ENCODE results near the gene TCF7L1.
"Not testable (repeated sequence)": the region's sequence is repeated elsewhere in the genome, so short reads cannot be mapped to it uniquely, and the experiment has no call there.

TCF7L1 gene, protein sequence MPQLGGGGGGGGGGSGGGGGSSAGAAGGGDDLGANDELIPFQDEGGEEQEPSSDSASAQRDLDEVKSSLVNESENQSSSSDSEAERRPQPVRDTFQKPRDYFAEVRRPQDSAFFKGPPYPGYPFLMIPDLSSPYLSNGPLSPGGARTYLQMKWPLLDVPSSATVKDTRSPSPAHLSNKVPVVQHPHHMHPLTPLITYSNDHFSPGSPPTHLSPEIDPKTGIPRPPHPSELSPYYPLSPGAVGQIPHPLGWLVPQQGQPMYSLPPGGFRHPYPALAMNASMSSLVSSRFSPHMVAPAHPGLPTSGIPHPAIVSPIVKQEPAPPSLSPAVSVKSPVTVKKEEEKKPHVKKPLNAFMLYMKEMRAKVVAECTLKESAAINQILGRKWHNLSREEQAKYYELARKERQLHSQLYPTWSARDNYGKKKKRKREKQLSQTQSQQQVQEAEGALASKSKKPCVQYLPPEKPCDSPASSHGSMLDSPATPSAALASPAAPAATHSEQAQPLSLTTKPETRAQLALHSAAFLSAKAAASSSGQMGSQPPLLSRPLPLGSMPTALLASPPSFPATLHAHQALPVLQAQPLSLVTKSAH

DNA sequence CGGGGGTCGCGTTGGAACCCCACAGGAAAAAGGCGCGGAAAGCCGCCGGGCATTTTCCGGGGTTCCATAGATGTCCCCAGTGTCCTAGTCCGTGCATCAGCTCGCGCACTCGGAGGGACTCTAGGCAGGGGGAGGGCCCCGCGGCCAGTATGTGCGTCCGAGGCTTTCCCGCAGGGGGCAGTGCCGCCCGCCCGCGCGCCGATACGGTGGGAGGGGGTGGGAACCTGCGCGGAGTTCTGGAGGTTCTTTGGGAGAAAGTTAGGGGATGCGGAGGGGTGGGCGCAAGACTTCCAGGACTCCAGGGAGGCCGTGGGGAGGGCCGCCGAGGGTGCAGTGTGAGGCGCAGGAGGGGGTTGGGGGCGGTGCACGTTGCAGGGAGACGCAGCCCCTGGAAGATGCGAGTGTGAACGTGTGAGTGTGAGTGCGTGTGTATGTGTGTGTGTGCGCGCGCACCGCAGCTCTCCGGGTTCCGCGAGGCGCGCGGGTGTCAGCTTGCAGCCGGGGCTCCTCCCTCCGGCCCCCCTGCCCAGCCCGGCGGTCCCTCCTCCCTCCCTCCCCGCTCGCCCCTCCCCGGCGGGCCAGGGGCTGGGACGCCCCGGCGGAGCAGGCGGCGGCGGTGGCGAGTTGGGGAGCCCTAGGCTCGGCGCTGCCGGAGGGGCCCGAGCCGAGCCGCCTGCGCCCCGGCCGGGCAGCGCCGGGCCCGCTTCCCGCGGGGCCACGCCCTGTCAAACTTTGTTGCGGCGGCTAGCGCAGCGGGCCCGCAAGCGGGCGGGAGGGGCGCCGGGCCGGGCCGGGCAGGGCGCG is at the start of gene TCF7L1:
Gene TCF7L1 (plus strand): TSS at position 559 of the 804 bp plus-strand sequence. CDS start 293 bp downstream, outside the sequence.
- no peak for DNase-seq

DNA sequence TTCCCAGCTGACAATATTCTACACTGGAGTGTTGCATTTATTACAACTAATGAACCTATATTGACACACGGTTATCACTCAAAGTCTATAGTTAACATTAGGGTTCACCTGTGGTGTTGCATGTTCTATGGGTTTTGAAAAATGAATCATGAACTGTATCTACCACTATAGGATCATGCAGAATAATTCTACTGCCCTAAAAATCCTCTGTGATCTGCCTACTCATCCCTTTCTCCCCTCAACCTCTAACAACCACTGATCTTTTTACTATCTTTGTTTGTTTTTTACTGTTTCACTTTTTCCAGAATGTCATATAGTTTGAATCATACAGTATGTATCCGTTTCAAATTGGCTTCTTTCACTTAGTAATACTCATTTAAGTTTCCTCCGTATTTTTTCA is 47.6 kb upstream of the TCF7L1 start:
- DNase-seq = no peak

DNA sequence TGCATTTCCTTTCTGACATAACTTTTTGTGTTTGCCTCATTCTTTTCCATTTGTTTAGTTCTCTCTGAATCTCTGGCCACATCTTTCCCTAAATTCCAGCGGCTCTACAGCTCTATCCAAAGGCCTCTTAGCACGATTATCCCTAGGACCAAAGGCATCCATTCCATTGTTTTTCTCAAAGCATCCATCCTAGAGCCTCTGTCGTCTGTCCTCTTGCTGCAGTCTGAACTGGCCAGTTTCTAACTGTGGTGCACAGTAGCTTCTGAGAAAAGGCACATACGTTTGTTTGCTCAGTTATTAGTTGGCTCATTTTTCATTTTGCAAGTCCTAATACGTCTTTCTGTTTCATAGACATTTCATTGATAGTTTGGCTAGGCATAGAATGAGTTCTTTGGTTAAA is 45.7 kb upstream of the TCF7L1 start:
- DNase-seq = no peak

DNA sequence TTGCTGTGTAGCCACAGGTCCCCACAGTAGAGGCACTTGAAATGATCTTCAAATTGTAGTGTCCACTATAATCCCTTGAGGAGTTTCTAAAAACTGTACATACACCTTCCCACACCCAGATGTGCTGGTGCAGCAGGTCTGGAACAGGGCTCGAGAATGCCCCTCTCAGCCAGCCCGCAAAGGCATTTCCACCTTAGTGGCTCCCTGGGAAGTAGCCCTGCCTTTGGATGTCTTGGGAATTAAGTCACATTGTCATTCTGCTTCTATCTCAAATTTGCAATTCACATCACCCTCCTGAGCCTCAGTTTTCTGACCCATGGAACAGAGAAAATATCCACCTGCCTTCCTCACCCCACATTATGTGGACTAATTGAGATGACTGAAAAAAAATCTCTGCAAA is 44.3 kb upstream of the TCF7L1 start:
- no peak for DNase-seq

DNA sequence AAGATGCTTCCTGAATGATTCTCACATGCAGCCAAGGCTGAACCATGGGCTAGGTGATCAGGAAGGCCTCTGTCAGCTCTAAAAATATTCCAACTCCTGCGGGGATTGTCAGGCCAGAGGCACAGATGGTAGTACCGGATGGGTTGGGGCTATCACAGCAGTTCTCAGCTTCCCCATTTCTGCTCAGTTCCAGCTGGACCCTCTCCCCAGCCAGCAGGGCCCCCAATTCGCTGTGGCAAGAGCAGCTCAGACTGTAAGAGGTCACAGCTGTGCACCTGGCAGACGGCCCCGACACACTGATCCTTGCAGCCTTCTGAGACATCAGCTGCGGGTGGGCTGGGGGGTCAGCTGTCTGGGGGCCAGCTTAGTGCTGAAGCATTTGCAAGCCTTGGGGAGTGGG is 43.6 kb upstream of the TCF7L1 start:
- no peak for DNase-seq

DNA sequence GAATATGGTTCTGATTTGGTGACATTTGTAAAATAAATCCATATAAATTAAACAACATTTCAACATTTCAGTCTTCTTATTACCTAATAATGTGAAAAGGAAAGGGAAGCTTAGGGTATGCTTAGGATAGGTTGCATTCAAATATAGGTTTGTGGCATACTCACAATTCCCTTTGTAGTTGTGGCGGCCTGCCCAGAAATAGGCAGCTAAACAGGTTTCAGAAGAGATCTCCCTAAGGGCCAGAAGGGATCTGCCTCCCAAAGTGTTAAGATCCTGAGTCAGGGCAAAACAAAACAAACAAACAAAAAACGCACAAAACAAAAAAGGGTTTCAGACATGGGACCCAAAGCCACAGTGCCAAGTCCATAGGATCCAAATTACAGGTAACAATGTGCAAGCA is 41.4 kb upstream of the TCF7L1 start:
- no peak for DNase-seq

DNA sequence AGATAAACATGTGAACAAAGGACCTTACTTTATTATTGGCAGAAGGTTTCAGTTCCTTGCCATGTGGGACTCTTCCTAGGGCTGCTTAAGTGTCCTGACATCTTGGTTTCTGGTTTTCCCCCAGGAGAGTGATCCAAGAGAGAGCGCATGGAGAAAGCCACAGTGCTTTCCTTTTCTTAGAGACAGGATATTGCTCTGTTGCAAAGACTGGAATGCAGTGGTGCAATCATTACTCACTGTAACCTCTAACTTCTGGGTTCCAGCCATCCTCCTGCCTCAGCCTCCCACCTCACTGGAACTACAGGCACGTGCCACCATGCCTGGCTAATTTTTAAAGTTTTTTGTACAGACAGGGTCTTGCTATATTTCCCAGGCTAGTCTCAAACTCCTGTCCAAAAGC is 38.1 kb upstream of the TCF7L1 start:
- DNase-seq = no peak

DNA sequence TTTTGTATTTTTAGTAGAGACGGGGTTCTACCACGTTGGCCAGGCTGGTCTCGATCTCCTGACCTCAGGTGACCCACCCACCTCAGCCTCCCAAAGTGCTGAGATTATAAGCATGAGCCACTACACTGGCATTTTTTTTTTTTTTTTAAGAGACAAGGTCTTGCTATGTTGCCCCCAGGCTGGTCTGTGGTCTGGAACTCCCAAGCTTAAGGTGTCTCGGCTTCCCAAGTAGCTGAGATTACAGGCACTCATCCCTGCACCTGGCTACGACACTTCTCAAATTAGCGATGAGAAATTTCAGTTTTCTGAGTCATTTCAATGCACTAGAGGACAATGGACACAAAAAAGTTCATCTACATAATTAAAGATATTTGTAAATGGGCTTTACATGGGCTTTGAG is 36.6 kb upstream of the TCF7L1 start:
- DNase-seq = no peak

DNA sequence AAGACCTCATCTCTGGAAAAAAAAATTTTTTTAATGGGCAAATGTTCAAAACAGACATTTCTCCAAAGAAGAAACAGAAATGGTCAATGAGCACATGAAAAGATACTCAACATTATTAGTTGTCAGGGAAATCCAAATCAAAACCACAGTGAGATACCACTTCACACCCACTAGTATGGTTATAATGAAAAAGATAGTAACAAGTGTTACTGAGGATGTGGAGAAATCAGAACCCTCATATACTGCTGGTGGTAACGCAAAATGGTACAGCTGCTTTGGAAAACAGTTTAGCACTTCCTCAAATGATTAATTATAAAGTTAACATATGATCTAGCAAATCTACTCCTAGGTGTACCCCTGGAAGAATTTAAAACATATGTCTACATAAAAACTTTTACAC is 29.0 kb upstream of the TCF7L1 start:
- DNase-seq = no peak

DNA sequence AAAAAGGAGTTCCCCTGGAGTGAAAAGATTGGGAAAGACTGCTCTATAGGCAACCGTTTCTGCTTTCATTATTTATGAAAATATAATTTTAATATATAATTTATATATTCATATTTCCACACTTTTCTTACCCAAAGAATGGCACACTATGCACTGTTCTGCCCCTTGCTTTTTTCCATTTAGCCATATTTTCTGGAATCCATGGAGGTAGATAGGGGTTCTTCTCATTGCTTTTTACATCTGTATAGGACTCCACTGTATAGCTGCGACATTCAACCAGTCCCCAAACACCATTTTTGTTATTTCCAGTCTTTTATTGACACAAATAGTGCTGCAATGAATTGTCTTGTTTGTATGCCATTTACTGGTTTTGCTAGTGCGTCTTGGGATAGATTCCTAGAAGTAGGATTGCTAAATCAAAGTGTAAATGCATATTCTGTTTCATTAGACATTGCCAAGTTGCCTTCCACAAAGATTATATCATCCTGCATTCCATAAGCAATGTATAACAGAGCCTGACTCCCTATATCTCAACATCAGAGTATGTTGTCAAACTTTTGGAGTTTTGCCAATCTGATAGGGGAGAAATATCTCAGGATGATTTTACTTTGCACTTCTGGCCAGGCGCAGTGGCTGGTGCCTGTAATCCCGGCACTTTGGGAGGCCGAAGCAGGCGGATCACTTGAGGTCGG is 26.6 kb upstream of the TCF7L1 start:
- no peak for DNase-seq

DNA sequence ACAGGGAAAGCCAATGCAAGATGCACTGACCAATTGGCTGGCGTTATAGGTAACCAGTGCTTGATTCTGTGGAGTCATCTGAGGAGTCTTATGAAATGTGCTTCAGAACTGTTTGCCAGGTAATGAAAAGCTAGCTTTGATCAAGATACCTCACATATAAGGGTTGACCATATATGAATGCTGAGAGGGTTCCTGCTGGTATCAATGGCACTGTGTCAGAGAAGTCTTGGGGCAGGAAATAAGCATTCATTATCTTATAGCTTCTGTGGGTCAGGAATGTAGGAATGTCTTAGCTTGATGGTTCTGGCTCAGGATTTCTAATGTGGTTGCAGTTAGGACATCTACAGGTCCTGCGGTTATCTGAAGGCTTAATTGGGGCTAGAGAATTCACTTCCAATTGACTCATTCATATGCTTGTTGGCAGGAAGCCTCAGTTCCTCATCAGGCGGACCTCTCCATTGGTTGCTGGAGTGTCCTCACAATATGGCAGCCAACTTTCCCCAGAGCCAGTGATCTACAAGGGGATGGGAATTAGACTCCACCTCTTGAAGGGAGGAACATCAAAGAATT is 22.1 kb upstream of the TCF7L1 start:
- no peak for DNase-seq

DNA sequence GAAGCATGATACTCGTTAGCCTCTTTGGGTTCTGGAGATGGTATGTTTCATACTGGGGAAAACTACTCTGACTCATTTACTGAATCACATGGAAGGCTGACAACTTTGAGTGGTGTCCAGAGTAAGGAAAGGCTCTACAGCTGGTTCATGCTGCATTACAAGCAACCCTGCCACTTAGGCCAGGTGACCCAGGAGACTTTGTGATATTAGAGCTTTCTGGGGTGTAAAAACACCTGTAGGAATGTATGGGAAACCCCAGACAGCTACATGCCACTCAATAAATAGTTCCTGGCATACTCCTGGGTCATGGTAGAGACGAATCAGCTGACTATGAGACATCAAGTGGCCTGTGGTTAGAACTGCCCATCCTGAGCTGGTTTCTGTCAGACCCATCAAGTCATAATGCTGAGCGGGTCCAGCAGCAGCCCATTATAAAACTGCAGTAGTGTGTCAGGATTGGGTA is 21.3 kb upstream of the TCF7L1 start:
- DNase-seq = no peak

DNA sequence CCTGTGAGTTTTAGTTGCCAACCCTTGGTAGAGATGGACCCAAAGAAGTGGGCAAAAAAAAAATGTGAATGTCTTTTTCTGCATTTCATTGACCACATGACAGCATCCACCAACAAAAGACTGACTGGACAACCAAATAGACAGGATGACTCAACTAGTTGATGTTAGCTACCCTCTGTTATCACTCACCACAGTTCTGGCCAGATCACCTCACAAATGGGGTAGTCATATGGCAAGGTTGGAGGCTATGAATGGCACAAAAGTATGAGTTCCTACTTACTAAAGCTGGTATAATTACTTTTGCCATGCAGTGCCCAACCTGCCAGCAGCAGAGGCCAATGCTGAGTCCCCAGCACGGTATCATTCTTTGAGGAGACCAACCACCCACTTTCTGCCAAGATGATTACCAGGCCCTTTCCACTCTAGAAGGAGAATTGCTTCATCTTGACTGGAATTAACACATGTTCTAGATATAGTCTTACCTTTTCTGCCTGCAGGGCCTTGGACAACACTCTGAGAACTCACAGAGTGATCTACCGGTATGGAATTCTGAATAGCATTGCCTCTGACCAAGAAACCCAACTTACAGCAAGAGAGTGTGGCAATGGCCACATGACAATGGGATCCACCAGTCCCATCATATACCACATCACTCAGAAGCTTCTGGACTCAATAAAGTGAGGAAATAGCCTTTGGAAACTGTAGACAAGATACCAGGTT is 20.1 kb upstream of the TCF7L1 start:
- DNase-seq = no peak

DNA sequence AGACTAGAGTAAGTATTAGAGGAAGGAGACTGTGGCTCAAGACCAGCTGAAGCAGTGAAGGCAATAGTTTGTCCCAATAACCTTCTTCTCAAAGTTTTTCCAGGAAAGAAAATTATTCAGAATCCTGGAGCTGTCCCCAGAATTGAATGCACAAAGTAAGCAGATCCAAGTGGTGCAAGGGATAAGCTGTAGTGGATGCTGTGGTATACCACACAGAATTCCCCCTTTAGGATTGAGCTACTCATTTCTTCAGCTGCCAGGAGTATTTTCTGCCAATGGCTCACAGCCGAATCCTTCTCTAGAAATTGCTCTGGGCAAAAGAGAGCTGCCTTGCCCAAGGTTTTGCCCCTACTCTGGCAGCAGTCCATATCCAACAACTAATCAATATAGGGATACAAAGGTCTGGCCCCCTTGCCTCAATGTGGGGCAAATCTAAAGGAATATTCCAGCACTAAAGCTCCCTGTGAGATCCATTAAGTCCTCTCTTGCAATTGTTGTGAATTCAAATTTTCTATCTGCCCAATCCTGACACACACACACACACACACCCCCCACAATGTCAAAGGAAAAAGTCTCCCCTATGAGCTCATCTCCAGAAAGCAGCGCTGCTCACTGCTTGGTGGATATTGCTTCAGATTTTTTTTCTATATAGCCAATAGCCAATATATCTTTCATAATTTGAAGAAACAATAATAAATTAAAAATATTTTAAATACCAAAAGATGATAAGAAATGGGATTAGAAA is 18.4 kb upstream of the TCF7L1 start:
- DNase-seq = no peak

DNA sequence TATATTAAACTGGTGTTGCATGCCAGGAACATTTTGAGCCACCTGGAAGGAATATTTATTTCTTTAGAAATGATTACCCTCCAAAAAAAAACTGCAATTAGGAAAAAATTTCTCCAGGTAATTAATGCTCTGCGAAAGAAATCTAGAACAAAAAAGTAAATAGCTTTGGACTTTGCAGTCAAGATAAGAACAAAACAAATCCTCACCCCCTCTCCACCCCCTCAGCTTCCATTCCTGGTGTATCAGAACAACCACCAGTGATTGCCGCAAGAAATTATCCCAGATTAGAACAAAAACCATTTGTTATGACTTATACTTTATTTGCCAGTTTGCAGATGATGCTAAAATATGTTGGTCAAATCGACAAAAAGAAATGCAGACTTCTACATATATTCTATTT is 17.0 kb upstream of the TCF7L1 start:
- DNase-seq = no peak

DNA sequence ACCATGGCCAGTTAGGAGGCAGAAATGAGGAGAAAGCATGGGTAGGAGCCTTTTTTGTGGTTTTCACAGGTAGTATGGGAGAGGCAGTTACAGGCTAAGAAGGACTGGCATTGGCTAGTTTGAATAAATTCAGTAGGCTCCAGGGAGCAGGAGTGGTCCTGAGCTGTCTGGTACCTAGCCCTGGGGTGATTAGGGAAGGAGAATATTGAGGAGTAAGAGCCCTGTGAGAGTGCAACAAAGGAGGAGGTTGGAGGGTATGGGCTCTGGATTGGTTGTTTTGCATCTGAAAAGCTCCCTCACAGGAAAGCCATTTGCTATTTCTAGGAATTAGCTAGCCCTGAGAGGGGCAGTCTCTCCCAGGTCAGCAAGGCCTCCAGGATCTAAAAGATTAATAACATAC is 13.3 kb upstream of the TCF7L1 start:
- DNase-seq = no peak

DNA sequence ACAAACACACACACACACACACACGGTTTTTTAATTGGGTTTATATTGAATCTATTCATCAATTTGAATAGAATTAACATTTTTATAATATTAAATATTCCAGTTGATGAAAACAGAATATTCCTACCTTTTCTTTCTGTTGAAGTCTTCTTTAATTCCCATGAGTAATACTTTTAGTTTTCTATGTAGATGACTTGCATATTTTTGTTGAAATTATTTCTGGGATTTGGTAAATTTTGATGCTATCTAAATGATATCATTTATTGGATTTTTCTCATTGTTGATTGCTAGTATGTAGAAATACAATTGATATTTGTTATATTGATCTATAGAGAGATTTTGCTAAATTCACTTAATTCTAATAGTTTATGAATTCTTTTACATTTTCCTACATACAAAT is 12.8 kb upstream of the TCF7L1 start:
- no peak for DNase-seq

DNA sequence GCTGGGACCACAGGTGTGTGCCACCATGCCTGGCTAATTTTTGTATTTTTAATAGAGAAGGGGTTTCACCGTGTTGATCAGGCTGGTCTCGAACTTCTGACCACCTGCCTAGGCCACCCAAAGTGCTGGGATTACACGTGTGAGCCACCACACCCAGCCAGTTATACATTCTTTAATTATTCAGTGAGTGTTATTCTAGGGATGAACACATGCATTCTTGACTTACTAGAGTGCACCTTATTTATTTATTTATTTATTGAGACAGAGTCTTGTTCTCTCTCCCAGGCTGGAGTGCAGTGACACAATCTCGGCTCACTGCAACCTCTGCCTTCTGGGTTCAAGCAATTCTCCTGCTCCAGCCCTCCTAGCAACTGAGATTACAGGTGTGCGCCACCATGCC is 6.7 kb upstream of the TCF7L1 start:
- not testable (repeated sequence) for DNase-seq

DNA sequence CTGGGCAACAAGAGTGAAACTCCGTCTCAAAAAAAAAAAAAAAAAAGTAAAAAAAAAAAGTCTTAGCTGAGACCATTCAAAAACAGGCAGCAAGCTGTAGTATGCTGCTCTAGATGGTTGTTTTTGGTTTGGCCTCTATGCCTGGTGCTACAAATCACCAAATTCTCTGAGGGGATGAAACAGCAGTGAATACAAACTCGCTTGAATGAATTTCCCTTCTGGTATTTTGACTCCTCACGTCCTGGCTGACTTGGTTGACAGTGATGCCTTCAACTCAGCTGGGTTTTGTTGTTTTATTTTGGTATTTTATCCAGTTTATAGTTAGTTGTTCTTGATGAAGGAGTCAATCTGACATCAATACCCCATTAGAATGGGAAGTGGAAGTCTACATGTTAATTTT is 3.3 kb upstream of the TCF7L1 start:
- DNase-seq = no peak

DNA sequence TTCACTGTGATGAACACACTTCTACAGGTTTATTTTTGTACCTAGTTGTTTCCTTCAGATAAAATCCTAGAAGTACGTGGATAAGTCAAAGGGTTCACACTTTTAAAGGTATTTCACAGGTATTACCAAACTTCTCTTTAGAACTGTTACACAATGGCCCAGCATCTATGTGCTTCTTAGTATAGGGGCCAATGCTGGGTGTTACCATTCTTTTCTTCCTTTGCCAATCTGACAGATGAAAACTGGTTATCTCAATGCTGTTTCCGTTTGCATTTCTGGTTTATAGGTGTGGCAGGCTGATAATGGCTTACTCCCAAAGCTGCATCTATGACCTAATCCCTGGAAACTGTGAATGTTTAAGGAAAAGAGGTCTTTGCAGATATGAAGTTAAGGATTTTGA is 2.8 kb upstream of the TCF7L1 start:
- DNase-seq = no peak

DNA sequence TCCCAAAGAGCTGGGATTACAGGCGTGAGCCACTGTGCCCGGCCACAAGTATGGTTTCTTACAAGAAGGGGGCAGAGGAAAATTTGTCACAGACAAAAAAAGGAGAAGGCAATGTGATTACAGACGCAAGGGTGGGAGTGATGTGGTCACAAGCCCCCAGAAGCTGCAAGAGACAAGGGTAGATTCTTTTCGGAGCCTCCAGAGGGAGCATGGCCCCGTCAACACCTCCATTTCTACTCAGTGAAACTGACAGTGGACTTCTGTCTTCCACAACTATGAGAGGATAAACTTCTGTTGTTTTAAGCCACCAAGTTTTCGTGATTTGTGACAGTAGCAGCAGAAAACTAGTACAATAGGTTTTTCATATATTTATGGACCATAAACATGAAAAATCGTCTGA is 2.1 kb upstream of the TCF7L1 start:
- DNase-seq = no peak

DNA sequence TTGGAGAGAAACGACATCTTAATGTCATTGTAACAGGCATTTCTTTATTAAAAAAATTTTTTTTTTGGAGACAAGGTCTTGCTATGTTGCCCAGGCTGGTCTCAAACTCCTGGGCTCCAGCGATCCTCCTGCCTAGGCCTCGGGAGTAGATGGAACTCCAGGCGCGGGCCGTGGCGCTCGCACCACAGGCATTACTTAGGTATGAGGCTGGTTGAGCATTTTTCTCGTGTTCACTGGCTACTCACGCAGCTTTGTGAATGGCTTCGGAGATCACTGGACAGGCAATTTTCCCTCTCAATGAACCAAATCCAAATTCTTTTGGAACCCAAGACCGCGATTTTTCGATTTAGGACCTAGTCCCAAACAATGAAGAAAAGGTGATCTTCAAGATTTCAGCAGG is 795 bp upstream of the TCF7L1 start:
- no peak for DNase-seq
